Spleen (tissue), 7 donors: ENCODE measurements around the gene TMEM61.

ENCODE experiments used
- POLR2A ChIP-seq, 3 donors: fragments of 450-650 bp; IDR thresholded peaks; one replicate each; pipeline ENCODE4 v1.5.1; 2017; ENCODE audit warnings: antibody characterized with exemption in 3 of 3, mild to moderate bottlenecking in 1 of 3
- POLR2AphosphoS5 ChIP-seq, 3 donors: sonication (generic); formaldehyde crosslinking; IDR thresholded peaks; one replicate each; pipeline ENCODE4 v1.5.1; 2017; ENCODE audit warnings: antibody characterized with exemption in 3 of 3
- TF ChIP-seq, protein P1 (sequence below), 11 experiments: fragments of 200-600 bp in 7 of 11; fragments of 450-650 bp in 4 of 11; sonication (generic) in 4 of 11; IDR thresholded peaks in 8 of 11; conservative IDR thresholded peaks in 3 of 11; 1 replicate in 7 of 11; 2 replicates in 4 of 11; pipeline versions ENCODE4 v1.4.0 to v1.8.0; 2016 to 2021; ENCODE audit warnings: antibody characterized with exemption in 11 of 11, inconsistent platforms in 4 of 11, mild to moderate bottlenecking in 1 of 11
- donor health status: DM: no; HTN: no; CAD: no; lungs with moderate emphysema.
- donor health status: DM: no; HTN: no; CAD: no.
- donor health status: DM: no; HTN: no; CAD: no.

DNA sequence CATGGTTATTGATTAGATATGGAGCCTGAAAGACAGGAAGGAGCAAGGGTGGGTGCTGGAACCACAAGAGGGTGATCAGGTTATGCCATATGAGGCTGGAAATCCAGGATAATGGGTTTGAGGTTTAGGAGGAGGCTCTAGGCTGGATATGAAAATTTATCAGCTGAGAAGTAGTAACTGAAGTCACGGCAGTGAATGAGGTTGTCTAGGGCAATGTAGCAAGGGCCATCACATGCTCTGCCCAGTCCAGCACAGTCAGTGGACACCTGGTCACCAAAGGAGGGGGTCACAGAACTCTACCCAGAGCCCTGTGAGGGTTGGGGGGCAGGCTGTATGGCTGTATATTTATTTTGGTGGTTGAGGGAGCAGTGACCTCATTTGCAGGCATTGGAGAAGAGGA, 10.5 kb upstream of the TMEM61 start:
- TF ChIP-seq POLR2AphosphoS5 (IDR thresholded peaks at IDR 0.05) (no peak), POLR2A (IDR thresholded peaks at IDR 0.05) (no peak)
- TF ChIP-seq, protein P1, sequence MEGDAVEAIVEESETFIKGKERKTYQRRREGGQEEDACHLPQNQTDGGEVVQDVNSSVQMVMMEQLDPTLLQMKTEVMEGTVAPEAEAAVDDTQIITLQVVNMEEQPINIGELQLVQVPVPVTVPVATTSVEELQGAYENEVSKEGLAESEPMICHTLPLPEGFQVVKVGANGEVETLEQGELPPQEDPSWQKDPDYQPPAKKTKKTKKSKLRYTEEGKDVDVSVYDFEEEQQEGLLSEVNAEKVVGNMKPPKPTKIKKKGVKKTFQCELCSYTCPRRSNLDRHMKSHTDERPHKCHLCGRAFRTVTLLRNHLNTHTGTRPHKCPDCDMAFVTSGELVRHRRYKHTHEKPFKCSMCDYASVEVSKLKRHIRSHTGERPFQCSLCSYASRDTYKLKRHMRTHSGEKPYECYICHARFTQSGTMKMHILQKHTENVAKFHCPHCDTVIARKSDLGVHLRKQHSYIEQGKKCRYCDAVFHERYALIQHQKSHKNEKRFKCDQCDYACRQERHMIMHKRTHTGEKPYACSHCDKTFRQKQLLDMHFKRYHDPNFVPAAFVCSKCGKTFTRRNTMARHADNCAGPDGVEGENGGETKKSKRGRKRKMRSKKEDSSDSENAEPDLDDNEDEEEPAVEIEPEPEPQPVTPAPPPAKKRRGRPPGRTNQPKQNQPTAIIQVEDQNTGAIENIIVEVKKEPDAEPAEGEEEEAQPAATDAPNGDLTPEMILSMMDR (IDR thresholded peaks at IDR 0.05 in 8 of 11, conservative IDR thresholded peaks at IDR 0.05 in 3 of 11), result no peak
